Kidney (tissue), 14 donors: ENCODE results near the gene ATP2C2. TPM values are rescaled to one million over a fixed set of nuclear protein-coding genes. Genes with fewer than 3 reads are reported as not detected.

Experiments used
- DNase-seq, 5 donors: peaks; one replicate each; pipeline ENCODE4 v3.0.0-alpha.2; 2013 to 2020
- FAIRE-seq: peaks from 2 replicates; lab custom pipeline; 2012; peaks lifted over from hg19 to GRCh38; lab: Jason Lieb, UNC
- H3K27ac ChIP-seq, 2 donors: one replicate each; pipeline ENCODE4 v1.7.0; 2013; ENCODE audit warnings: low read depth in 2 of 2, low read length in 2 of 2, inconsistent platforms in 1 of 2
- H3K27me3 ChIP-seq: one replicate; pipeline ENCODE4 v1.7.1; 2013; ENCODE audit warnings: low read length, inconsistent platforms; ENCODE audit not compliant: control insufficient read depth, insufficient read depth
- H3K36me3 ChIP-seq, 3 donors: one replicate each; pipeline versions ENCODE4 v1.7.0 to v1.7.1; 2013; ENCODE audit warnings: low read length in 3 of 3, control low read depth in 1 of 3, inconsistent platforms in 1 of 3; ENCODE audit not compliant: insufficient read depth in 3 of 3, control insufficient read depth in 2 of 3
- H3K4me1 ChIP-seq, 3 donors: one replicate each; pipeline versions ENCODE4 v1.7.0 to v1.7.1; 2013; ENCODE audit warnings: low read length in 3 of 3, inconsistent platforms in 1 of 3, low read depth in 1 of 3; ENCODE audit not compliant: control insufficient read depth in 2 of 3, insufficient read depth in 2 of 3
- H3K4me3 ChIP-seq, 3 donors: one replicate each; pipeline versions ENCODE4 v1.7.0 to v1.8.1; 2013; ENCODE audit warnings: low read length in 3 of 3, control low read depth in 1 of 3, inconsistent platforms in 1 of 3
- H3K9ac ChIP-seq, 3 donors: one replicate each; pipeline versions ENCODE4 v1.7.0 to v1.7.1; 2013; ENCODE audit warnings: low read length in 3 of 3, control low read depth in 1 of 3, inconsistent platforms in 1 of 3
- H3K9me3 ChIP-seq, 3 donors: one replicate each; pipeline versions ENCODE4 v1.7.0 to v1.7.1; 2013; ENCODE audit warnings: low read length in 3 of 3, control low read depth in 1 of 3, inconsistent platforms in 1 of 3; ENCODE audit not compliant: control insufficient read depth in 2 of 3, insufficient read depth in 1 of 3
- intact Hi-C: fragments of 100-400 bp; cut with DNase I; formaldehyde crosslinking; loops from one replicate; pipeline ENCODE4 v1.11.1; 2022
- polyA plus RNA-seq: library from polyadenylated mRNA; stranded (reverse); fragments of 350-450 nt; fragmentation: Illumina TruSeq; extraction: RNeasy Lipid Tissue Mini Kit (QIAGEN cat#74804); gene quantifications from one replicate; pipeline ENCODE4 v1.2.3, GENCODE V29; 2014; ENCODE audit warnings: low read depth, low replicate concordance; ENCODE audit not compliant: insufficient read depth
- total RNA-seq: library from RNA; stranded (reverse); fragmentation: NEBNext Ultra II Directional; extraction: Animal tissue kit (Norgen Biotek cat#: 25700); gene quantifications from one replicate; pipeline ENCODE4 v1.2.1, GENCODE V29; 2021
- TF ChIP-seq, protein P1 (sequence below): IDR thresholded peaks from 3 replicates; pipeline ENCODE4 v1.5.1; 2012; ENCODE audit warnings: mild to moderate bottlenecking, moderate library complexity, borderline replicate concordance; ENCODE audit not compliant: insufficient read depth; ENCODE audit errors: extremely low read depth
- donor health status: control.
- donor health status: control.
- donor health status: control.
- donor health status: control.
- donor health status: control.
- donor health status: DM: yes; HTN: yes; CAD: no.
- donor health status: Normal renal cell carcinoma (clear cell type).

ATP2C2 gene
- total and polyA plus RNA-seq, 2 donors from 2014 or later, result 2.2 to 2.6 TPM

DNA sequence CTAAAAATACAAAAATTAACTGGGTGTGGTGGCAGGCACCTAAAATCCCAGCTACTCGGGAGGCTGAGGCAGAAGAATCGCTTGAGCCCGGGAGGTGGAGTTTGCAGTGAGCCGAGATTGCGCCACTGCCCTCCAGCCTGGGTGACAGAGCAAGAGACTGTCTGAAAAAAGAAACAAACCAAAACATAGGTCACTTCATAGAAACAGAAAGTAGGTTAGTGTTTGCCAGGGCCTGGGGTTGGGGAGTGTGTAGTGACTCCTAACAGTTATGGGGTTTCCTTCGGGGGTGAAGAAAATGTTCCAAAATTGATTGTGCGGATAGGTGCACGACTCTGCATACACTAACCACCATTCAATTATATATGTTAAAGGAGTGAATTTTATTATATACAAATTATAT lies 59.2 kb downstream of the ATP2C2 start:
- TF ChIP-seq, protein P1, sequence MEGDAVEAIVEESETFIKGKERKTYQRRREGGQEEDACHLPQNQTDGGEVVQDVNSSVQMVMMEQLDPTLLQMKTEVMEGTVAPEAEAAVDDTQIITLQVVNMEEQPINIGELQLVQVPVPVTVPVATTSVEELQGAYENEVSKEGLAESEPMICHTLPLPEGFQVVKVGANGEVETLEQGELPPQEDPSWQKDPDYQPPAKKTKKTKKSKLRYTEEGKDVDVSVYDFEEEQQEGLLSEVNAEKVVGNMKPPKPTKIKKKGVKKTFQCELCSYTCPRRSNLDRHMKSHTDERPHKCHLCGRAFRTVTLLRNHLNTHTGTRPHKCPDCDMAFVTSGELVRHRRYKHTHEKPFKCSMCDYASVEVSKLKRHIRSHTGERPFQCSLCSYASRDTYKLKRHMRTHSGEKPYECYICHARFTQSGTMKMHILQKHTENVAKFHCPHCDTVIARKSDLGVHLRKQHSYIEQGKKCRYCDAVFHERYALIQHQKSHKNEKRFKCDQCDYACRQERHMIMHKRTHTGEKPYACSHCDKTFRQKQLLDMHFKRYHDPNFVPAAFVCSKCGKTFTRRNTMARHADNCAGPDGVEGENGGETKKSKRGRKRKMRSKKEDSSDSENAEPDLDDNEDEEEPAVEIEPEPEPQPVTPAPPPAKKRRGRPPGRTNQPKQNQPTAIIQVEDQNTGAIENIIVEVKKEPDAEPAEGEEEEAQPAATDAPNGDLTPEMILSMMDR, result no peak
- FAIRE-seq, result no peak
- Histone ChIP-seq H3K4me3 (no peak overlapping the region), H3K9me3 (peaks cover 0 to 9% (median 0%) of the 10 kb centered on the region in 3 donors), H3K36me3 (peaks cover 0 to 2% (median 0%) of the 10 kb centered on the region in 3 donors), H3K27me3 (no peaks in the 10 kb centered on the region), H3K4me1 (no peaks in the 10 kb centered on the region), H3K27ac (no peak overlapping the region), H3K9ac (no peak overlapping the region)
- intact Hi-C loops, result no loop called here
- DNase-seq, result no peak

DNA sequence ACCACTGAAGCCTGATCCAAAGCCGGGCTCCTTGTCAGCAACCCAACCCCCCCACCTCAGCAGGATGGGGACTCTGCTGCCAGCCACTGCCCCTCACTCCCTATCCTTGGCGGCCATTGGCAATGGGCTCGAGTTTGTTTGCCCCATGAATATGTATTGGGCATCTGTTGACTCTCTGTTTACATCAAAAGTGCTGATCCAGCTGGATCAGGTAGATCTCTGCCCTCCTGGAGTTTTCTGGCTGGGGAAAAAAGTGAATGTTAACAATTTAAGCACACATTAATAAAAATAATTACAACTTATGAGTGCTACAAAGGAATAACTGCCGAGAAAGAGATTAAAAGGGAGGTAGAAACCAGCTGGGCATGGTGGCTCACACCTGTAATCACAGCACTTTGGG lies 62.5 kb downstream of the ATP2C2 start:
- H3K36me3 ChIP-seq, result no peaks in the 10 kb centered on the region
- FAIRE-seq (no peak), DNase-seq (no peak)
- H3K27me3 ChIP-seq, result no peaks in the 10 kb centered on the region
- no peak overlapping the region for H3K27ac ChIP-seq
- TF ChIP-seq, protein P1, result no peak
- intact Hi-C loops, result no loop called here
- no peaks in the 10 kb centered on the region for H3K9me3 ChIP-seq
- no peaks in the 10 kb centered on the region for H3K4me1 ChIP-seq
- no peak overlapping the region for H3K9ac ChIP-seq
- H3K4me3 ChIP-seq, result no peak overlapping the region

DNA sequence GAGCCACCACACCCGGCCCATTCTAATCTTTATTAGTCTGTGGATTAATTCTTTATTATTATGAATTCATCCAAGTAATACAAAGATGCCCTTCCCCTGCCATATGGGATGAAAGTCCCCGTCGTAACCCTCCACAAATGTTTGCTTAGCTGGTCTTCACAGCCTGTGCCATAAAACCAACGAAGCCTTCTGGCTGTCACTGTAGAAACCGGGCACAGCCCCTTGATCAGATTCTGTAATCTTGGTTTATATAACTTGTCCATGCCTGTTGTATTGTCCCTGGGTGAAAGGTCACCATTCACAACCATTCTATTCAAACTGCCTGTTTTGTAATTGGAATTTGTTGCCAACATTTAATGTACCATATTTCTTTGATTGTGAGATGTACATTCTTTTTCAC lies 66.5 kb downstream of the ATP2C2 start:
- TF ChIP-seq, protein P1, result no peak
- Histone ChIP-seq H3K27ac (no peak overlapping the region), H3K4me3 (no peak overlapping the region), H3K4me1 (no peaks in the 10 kb centered on the region), H3K9me3 (no peaks in the 10 kb centered on the region), H3K9ac (no peak overlapping the region), H3K27me3 (no peaks in the 10 kb centered on the region), H3K36me3 (no peaks in the 10 kb centered on the region)
- intact Hi-C loops, result no loop called here
- FAIRE-seq (no peak), DNase-seq (no peak)

DNA sequence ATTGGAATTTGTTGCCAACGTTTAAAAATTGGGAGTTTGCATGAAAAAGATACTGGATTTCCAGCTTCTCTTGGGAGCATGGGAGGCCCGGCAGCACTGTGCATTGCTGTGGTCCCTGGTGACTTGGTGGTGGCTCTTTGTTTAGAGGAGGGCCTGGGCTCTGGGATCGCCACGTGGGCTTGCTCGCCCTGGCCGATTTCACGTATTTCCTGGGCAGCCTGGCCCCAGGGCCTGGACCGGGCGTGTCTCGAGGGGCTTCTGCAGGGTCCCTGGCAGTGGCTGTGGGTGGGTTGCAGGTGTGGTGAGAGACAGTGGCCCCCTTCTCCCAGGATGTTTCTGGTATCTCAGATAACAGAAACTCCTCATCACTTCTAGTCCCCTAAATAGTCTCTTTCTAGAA lies 67.9 kb downstream of the ATP2C2 start:
- Histone ChIP-seq H3K4me1 (no peaks in the 10 kb centered on the region), H3K9me3 (no peaks in the 10 kb centered on the region), H3K4me3 (no peak overlapping the region), H3K27me3 (no peaks in the 10 kb centered on the region), H3K36me3 (no peaks in the 10 kb centered on the region), H3K9ac (no peak overlapping the region), H3K27ac (no peak overlapping the region)
- no peak for DNase-seq
- intact Hi-C loops, result no loop called here
- no peak for FAIRE-seq
- TF ChIP-seq, protein P1, result no peak
